ENCODE data around the gene DNM1L.

DNA sequence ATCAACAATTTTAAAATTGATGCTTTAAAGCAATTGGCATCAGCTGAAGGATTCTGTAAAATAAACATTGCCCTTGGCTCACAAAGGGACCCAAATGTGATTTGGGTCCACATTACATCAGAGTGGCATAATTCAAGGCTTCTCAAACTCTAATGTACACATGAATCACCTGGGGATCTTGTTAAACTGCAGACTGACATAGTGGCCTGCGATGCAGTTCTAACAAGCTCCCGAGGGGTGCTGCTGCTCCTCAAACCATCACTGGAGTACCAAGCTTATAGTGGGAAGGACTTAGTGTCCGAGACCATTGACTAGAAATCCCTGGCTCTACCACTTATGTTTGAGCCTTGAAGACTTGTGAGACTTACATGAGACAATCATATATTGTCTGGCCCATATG lies 31.8 kb upstream of the DNM1L start:
- TF ChIP-seq, protein P1, sequence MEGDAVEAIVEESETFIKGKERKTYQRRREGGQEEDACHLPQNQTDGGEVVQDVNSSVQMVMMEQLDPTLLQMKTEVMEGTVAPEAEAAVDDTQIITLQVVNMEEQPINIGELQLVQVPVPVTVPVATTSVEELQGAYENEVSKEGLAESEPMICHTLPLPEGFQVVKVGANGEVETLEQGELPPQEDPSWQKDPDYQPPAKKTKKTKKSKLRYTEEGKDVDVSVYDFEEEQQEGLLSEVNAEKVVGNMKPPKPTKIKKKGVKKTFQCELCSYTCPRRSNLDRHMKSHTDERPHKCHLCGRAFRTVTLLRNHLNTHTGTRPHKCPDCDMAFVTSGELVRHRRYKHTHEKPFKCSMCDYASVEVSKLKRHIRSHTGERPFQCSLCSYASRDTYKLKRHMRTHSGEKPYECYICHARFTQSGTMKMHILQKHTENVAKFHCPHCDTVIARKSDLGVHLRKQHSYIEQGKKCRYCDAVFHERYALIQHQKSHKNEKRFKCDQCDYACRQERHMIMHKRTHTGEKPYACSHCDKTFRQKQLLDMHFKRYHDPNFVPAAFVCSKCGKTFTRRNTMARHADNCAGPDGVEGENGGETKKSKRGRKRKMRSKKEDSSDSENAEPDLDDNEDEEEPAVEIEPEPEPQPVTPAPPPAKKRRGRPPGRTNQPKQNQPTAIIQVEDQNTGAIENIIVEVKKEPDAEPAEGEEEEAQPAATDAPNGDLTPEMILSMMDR (conservative IDR thresholded peaks at IDR 0.05): no peak
- TF ChIP-seq EZH2 (IDR thresholded peaks at IDR 0.05; ENCODE audit: low read depth): no peak

All from PC-9 (cell line).